Measurements from ENCODE around the gene STXBP5L.
"Not testable (repeated sequence)": the region's sequence is repeated elsewhere in the genome, so short reads cannot be mapped to it uniquely, and the experiment has no call there.

STXBP5L gene

DNA sequence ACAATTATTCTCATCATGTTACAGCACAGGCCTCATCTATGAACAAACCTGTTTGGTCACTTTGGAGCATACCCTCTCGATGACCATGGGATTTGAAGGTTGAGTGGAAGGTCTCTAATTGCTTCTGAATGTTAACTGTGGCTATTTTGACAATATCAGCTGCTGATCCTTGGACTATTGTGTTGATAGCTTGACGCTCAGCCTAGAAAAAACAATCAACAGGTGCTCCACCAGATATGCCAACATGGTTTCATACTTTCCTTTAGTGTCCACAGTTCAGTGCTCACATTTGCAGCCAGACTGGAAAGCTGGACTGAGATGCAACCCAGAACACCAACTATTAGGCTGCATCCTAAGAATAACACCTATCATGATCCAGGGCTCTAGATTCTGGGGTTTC lies 528.1 kb downstream of the STXBP5L start:
- DNase-seq: no peak

- no peak for DNase-seq
Measured at GRCh38 chr3:121436641-121437040, 528.6 kb downstream of the STXBP5L start.

- no peak for DNase-seq
Measured at GRCh38 chr3:121443456-121443855, 535.5 kb downstream of the STXBP5L start.

DNA sequence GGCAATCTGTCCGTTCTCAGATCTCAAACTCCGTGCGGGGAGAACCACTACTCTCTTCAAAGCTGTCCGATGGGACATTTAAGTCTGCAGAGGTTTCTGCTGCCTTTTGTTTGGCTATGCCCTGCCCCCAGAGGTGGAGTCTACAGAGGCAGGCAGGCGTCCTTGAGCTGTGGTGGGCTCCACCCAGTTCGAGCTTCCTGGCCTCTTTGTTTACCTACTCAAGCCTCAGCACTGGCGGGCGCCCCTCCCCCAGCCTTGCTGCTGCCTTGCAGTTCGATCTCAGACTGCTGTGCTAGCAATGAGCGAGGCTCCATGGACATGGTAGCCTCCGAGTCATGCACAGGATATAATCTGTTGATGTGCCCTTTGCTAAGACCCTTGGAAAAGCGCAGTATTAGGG lies 543.7 kb downstream of the STXBP5L start:
- not testable (repeated sequence) for DNase-seq

- DNase-seq: no peak
Measured at GRCh38 chr3:121462565-121462964, 554.6 kb downstream of the STXBP5L start.

GRCh38 chr3:121463745-121464144 lies 555.7 kb downstream of the STXBP5L start:
- no peak for DNase-seq

- no peak for DNase-seq
Measured at GRCh38 chr3:121467085-121467484, 559.1 kb downstream of the STXBP5L start.

GRCh38 chr3:121473001-121473400 lies 565.0 kb downstream of the STXBP5L start:
- no peak for DNase-seq

All from activated CD4-positive, alpha-beta T cell treated with anti-CD3 and anti-CD28 coated beads, Interleukin-10, Interleukin-2, amounts not matched to agents 100 ng/mL and 50 ng/mL, durations not matched to agents 16 hours and 8 hours (primary cell).